Mammary epithelial cell (primary cell): ENCODE data around the gene MAD1L1.

ENCODE experiments used
- CTCF ChIP-seq, 2 donors: IDR thresholded peaks in 1 of 2; conservative IDR thresholded peaks in 1 of 2; 2 replicates each; pipeline ENCODE4 v1.5.1; 2011 to 2012; ENCODE audit warnings: inconsistent platforms in 2 of 2, low read length in 2 of 2, mild to moderate bottlenecking in 2 of 2, control low read depth in 1 of 2, low read depth in 1 of 2; ENCODE audit not compliant: insufficient read depth in 1 of 2; ENCODE audit errors: extremely low read depth in 1 of 2
- EZH2 ChIP-seq: IDR thresholded peaks from 2 replicates; pipeline ENCODE4 v1.6.1; 2012; ENCODE audit warnings: low read length, inconsistent platforms, borderline replicate concordance

- TF ChIP-seq CTCF (conservative IDR thresholded peaks at IDR 0.05 in 1 of 2, IDR thresholded peaks at IDR 0.05 in 1 of 2; ENCODE audit: extremely low read depth in 1 of 2, insufficient read depth in 1 of 2, low read depth in 1 of 2, low read length in 2 of 2) (no peak), EZH2 (no peak)
These were observed 45.3 kb upstream of the MAD1L1 start for GRCh38 chr7:2278026-2278425.
